ENCODE measurements around the gene SPRED2. TPM values are rescaled to one million over a fixed set of nuclear protein-coding genes. Genes with fewer than 3 reads are reported as not detected.

The SPRED2 gene
- total and polyA plus RNA-seq, 2 of the 8 experiments (the other 6 are each of a cell fraction or from before 2014, with no cell fraction given), result 15.3 to 22.5 TPM

DNA sequence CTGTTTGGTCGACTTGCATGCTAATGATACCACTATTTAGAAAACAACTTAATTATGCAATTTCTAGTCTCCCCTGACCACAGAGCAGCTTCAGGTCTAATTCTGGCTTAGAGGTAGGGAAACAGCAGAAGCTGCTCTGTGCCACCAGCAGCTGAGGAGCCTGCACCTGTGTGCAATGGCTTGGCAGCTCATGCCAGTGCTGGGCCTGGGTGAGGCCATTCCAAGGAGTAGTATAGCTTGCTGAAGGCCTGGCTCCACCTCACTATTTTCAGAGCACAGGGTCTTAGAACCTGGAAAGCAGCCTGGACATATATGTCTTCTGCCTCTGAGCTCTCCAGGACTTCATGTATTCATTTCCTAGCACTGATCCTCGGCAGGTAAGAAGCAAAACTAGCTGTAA is 62.8 kb downstream of the SPRED2 start (continued):
- TF ChIP-seq PHF8 (conservative IDR thresholded peaks at IDR 0.05; ENCODE audit: low read depth, low read length) (no peak), KDM5A (IDR thresholded peaks at IDR 0.05; ENCODE audit: low read length) (no peak), GTF2F1 (IDR thresholded peaks at IDR 0.05; ENCODE audit: borderline replicate concordance, low read depth, low read length) (no peak), CHD1 (IDR thresholded peaks at IDR 0.05; ENCODE audit: low read depth, low read length) (no peak), CREB1 (IDR thresholded peaks at IDR 0.05) (no peak), SRF (IDR thresholded peaks at IDR 0.05; ENCODE audit: low read depth, low read length) (no peak), EP300 (IDR thresholded peaks at IDR 0.05; ENCODE audit: borderline replicate concordance in 1 of 2, low read depth in 2 of 2, low read length in 2 of 2) (no peak)

Measured in H1 (cell line).